K562 (cell line): ENCODE measurements around the gene GEMIN2. TPM values are rescaled to one million over a fixed set of nuclear protein-coding genes. Genes with fewer than 3 reads are reported as not detected.

Experiments
- ATAC-seq: fragments of 200-7000 bp; cut with Tn5 transposase; 3 replicates; pipeline ENCODE4 v1.9.1; 2020; ENCODE audit warnings: moderate library complexity
- BruUV-seq: library from RNA; stranded (reverse); fragments of 400-500 nt; replicated peaks from 2 replicates; lab custom pipeline; 2021; lab: Mats Ljungman, UMichigan
- CTCF ChIA-PET: fragments of 300-600 bp; formaldehyde crosslinking; extraction: SDS; loops from one replicate; lab custom pipeline; 2021; ENCODE audit warnings: low intra/inter-chr PET ratio; lab: Yijun Ruan, JAX
- POLR2A ChIA-PET: fragments of 300-600, 350-650 bp; sonication (Branson Sonifier 250); formaldehyde crosslinking; extraction: SDS; loops from one replicate; lab custom pipeline; 2021; ENCODE audit warnings: antibody characterized with exemption, inconsistent platforms; lab: Yijun Ruan, JAX
- DNase-seq, 4 experiments: peaks; one replicate each; pipeline versions ENCODE4 v3.0.0 to v3.0.0-alpha.2; 2011 to 2018; ENCODE audit warnings: low spot score in 3 of 4, mixed read lengths in 3 of 4; ENCODE audit errors: extremely low read depth in 1 of 4
- FAIRE-seq: peaks from 2 replicates; lab custom pipeline; 2011; peaks lifted over from hg19 to GRCh38; lab: Jason Lieb, UNC
- H2AFZ ChIP-seq: 2 replicates; pipeline ENCODE4 v1.6.0; 2011; ENCODE audit warnings: low read depth, low read length, control low read depth, inconsistent platforms
- H3K27ac ChIP-seq: fragments of 200-600 bp; 3 replicates; pipeline ENCODE4 v1.8.0; 2011; ENCODE audit warnings: low read depth, mild to moderate bottlenecking, control low read depth, inconsistent platforms, low read length, moderate library complexity, mixed read lengths; ENCODE audit errors: extremely low read depth
- H3K27me3 ChIP-seq, 2 experiments: fragments of 300-600 bp in 1 of 2; 2 replicates in 1 of 2; 3 replicates in 1 of 2; pipeline versions ENCODE4 v1.6.0 to v1.8.0; 2011; ENCODE audit warnings: inconsistent platforms in 2 of 2, low read length in 2 of 2, mild to moderate bottlenecking in 1 of 2, mixed read lengths in 1 of 2, moderate library complexity in 1 of 2; ENCODE audit not compliant: control insufficient read depth in 2 of 2, insufficient read depth in 2 of 2
- H3K36me3 ChIP-seq: fragments of 300-600 bp; 3 replicates; pipeline ENCODE4 v1.8.0; 2011; ENCODE audit warnings: mild to moderate bottlenecking, low read length, inconsistent platforms; ENCODE audit not compliant: control insufficient read depth, insufficient read depth
- H3K4me1 ChIP-seq, 2 experiments: fragments of 200-600 bp in 1 of 2; replicated peaks in 1 of 2; 2 replicates in 1 of 2; 3 replicates in 1 of 2; pipeline versions ENCODE4 v1.5.1 to v1.8.0; 2011; ENCODE audit warnings: inconsistent platforms in 2 of 2, low read length in 2 of 2, mild to moderate bottlenecking in 1 of 2, mixed read lengths in 1 of 2, moderate library complexity in 1 of 2; ENCODE audit not compliant: control insufficient read depth in 2 of 2, insufficient read depth in 2 of 2
- H3K4me2 ChIP-seq: 2 replicates; pipeline ENCODE4 v1.6.1; 2011; ENCODE audit warnings: low read length, control low read depth, inconsistent platforms, mixed read lengths; ENCODE audit not compliant: insufficient read depth
- H3K4me3 ChIP-seq: fragments of 200-600 bp; sonication (generic), shearing (Covaris generic); 2 replicates; pipeline ENCODE4 v1.5.1; 2016; ENCODE audit warnings: control low read depth, inconsistent platforms
- H3K79me2 ChIP-seq: fragments of 200-600 bp; 3 replicates; pipeline ENCODE4 v1.8.0; 2011; ENCODE audit warnings: low read length, inconsistent platforms; ENCODE audit not compliant: control insufficient read depth, insufficient read depth
- H3K9ac ChIP-seq, 2 experiments: 2 replicates each; pipeline versions ENCODE4 v1.6.0 to v1.6.1; 2011; ENCODE audit warnings: low read depth in 2 of 2, low read length in 2 of 2, control low read depth in 1 of 2, inconsistent platforms in 1 of 2, mild to moderate bottlenecking in 1 of 2, mixed read lengths in 1 of 2; ENCODE audit not compliant: insufficient read depth in 1 of 2
- H3K9me1 ChIP-seq: one replicate; pipeline ENCODE4 v1.6.0; 2011; ENCODE audit warnings: inconsistent platforms, mild to moderate bottlenecking, low read length, moderate library complexity; ENCODE audit not compliant: control insufficient read depth, insufficient read depth
- H3K9me3 ChIP-seq: replicated peaks from 2 replicates; pipeline ENCODE4 v1.5.1; 2011; ENCODE audit warnings: low read depth, low read length, inconsistent platforms; ENCODE audit not compliant: control insufficient read depth, insufficient read depth
- H4K20me1 ChIP-seq: replicated peaks from 2 replicates; pipeline ENCODE4 v1.6.1; 2011; ENCODE audit warnings: low read length, inconsistent platforms, mixed read lengths; ENCODE audit not compliant: control insufficient read depth, insufficient read depth
- HLTF ChIP-seq: fragments of 450-650 bp; IDR thresholded peaks from 2 replicates; pipeline ENCODE4 v1.6.1; 2016
- POLR2A ChIP-seq: fragments of 450-650 bp; conservative IDR thresholded peaks from 2 replicates; pipeline ENCODE4 v1.6.1; 2016
- POLR2B ChIP-seq: fragments of 450-650 bp; IDR thresholded peaks from 2 replicates; pipeline ENCODE4 v1.6.1; 2018; ENCODE audit warnings: low read depth; ENCODE audit not compliant: partially characterized antibody
- SUPT5H ChIP-seq: fragments of 450-650 bp; IDR thresholded peaks from 2 replicates; pipeline ENCODE4 v1.6.1; 2016
- THRAP3 ChIP-seq: fragments of 450-650 bp; IDR thresholded peaks from 2 replicates; pipeline ENCODE4 v1.6.1; 2016; ENCODE audit warnings: mild to moderate bottlenecking, inconsistent platforms, borderline replicate concordance
- ZFP36 ChIP-seq: fragments of 150-350 bp; IDR thresholded peaks from 2 replicates; pipeline ENCODE4 v1.6.1; 2018; ENCODE audit warnings: low read length, low read depth; ENCODE audit not compliant: partially characterized antibody
- ZNF316 ChIP-seq: fragments of 450-650 bp; IDR thresholded peaks from 2 replicates; pipeline ENCODE4 v1.6.1; 2016
- WGBS: fragments of 100-300 bp; shearing (Covaris generic); methylation state at CpG from one replicate; pipeline ENCODE4 v1.1.6; 2016; ENCODE audit warnings: low coverage, mixed read lengths; ENCODE audit not compliant: insufficient coverage; ENCODE audit errors: missing lambda C conversion rate; 5-methylcytosine and 5-hydroxymethylcytosine counted together
- in situ Hi-C: fragments of 300-500 bp; cut with MboI; formaldehyde crosslinking; loops from 4 replicates; pipeline ENCODE4 v1.15.0; 2018; ENCODE audit warnings: inconsistent platforms, mixed read lengths
- intact Hi-C: fragments of 100-400 bp; cut with micrococcal nuclease; formaldehyde crosslinking; loops from 2 replicates; pipeline ENCODE4 v1.14.2; 2022
- polyA plus RNA-seq, 8 experiments: library from polyadenylated mRNA; depleted of rRNA in 4 of 8; stranded (reverse) in 5 of 8; unstranded in 3 of 8; fragments of >200 nt; fragmentation: Nextera tagmentation in 2 of 8; fragmentation: Illumina TruSeq in 1 of 8; extraction: Ambion mirVana in 2 of 8; extraction: Trizol in 1 of 8; gene quantifications; 2 replicates each; pipeline versions ENCODE4 v1.2.1 to v1.2.3, GENCODE V29; 2011 to 2014; ENCODE audit warnings: inconsistent platforms in 1 of 8, missing spikeins in 1 of 8
- total RNA-seq, 7 experiments: library from RNA; depleted of rRNA in 6 of 7; stranded (reverse); fragments of >200 nt in 6 of 7; fragmentation: Illumina TruSeq in 2 of 7; extraction: Trizol in 2 of 7; gene quantifications; 2 replicates each; pipeline versions ENCODE4 v1.2.1 to v1.2.3, GENCODE V29; 2011 to 2021; ENCODE audit warnings: low replicate concordance in 1 of 7
- TF ChIP-seq, protein P1 (sequence below): fragments of 250-450 bp; sonication (Bioruptor Pico); IDR thresholded peaks from 2 replicates; pipeline ENCODE4 v1.5.0; 2022; ENCODE audit warnings: mild to moderate bottlenecking
- TF ChIP-seq, protein P2 (sequence below): fragments of 450-650 bp; formaldehyde crosslinking; conservative IDR thresholded peaks from 2 replicates; pipeline ENCODE4 v1.4.0; 2022; ENCODE audit warnings: mild to moderate bottlenecking, missing genetic modification characterization
- TF ChIP-seq, protein P3 (sequence below), 2 experiments: fragments of 450-650 bp in 1 of 2; IDR thresholded peaks; 2 replicates each; pipeline ENCODE4 v1.6.1; 2011 to 2017; ENCODE audit warnings: low read depth in 2 of 2, antibody characterized with exemption in 1 of 2, borderline replicate concordance in 1 of 2, low read length in 1 of 2, mild to moderate bottlenecking in 1 of 2, mixed read lengths in 1 of 2; ENCODE audit not compliant: control insufficient read depth in 1 of 2
- TF ChIP-seq, protein P4 (sequence below): fragments of 450-650 bp; formaldehyde crosslinking; IDR thresholded peaks from 2 replicates; pipeline ENCODE4 v1.4.0; 2022; ENCODE audit warnings: missing genetic modification characterization

Gene GEMIN2
- total and polyA plus RNA-seq, 9 of the 15 experiments (the other 6 are each of a cell fraction or from before 2014, with no cell fraction given) = 23.0 to 87.6 (median 45.5) TPM

DNA sequence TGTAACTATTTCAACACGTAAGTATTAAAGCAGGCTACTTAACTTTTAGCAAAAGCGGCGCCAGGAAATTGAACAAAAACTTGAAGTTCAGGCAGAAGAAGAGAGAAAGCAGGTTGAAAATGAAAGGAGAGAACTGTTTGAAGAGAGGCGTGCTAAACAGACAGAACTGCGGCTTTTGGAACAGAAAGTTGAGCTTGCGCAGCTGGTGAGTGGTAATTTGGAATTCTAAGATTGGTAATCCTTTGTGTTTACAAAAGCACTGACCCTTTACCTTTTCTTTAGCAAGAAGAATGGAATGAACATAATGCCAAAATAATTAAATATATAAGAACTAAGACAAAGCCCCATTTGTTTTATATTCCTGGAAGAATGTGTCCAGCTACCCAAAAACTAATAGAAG, 64.9 kb downstream of the GEMIN2 start (continued):
- TF ChIP-seq, protein P1, sequence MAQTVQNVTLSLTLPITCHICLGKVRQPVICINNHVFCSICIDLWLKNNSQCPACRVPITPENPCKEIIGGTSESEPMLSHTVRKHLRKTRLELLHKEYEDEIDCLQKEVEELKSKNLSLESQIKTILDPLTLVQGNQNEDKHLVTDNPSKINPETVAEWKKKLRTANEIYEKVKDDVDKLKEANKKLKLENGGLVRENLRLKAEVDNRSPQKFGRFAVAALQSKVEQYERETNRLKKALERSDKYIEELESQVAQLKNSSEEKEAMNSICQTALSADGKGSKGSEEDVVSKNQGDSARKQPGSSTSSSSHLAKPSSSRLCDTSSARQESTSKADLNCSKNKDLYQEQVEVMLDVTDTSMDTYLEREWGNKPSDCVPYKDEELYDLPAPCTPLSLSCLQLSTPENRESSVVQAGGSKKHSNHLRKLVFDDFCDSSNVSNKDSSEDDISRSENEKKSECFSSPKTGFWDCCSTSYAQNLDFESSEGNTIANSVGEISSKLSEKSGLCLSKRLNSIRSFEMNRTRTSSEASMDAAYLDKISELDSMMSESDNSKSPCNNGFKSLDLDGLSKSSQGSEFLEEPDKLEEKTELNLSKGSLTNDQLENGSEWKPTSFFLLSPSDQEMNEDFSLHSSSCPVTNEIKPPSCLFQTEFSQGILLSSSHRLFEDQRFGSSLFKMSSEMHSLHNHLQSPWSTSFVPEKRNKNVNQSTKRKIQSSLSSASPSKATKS (CRISPR knock-in tag) = no peak

DNA sequence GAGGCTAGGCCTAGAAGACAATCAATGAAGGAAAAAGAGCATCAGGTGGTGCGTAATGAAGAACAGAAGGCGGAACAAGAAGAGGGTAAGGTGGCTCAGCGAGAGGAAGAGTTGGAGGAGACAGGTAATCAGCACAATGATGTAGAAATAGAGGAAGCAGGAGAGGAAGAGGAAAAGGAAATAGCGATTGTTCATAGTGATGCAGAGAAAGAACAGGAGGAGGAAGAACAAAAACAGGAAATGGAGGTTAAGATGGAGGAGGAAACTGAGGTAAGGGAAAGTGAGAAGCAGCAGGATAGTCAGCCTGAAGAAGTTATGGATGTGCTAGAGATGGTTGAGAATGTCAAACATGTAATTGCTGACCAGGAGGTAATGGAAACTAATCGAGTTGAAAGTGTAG, 66.4 kb downstream of the GEMIN2 start:
- H3K27me3 ChIP-seq = no peaks in the 10 kb centered on the region
- TF ChIP-seq, protein P2, sequence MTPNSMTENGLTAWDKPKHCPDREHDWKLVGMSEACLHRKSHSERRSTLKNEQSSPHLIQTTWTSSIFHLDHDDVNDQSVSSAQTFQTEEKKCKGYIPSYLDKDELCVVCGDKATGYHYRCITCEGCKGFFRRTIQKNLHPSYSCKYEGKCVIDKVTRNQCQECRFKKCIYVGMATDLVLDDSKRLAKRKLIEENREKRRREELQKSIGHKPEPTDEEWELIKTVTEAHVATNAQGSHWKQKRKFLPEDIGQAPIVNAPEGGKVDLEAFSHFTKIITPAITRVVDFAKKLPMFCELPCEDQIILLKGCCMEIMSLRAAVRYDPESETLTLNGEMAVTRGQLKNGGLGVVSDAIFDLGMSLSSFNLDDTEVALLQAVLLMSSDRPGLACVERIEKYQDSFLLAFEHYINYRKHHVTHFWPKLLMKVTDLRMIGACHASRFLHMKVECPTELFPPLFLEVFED (CRISPR knock-in tag) = 0 out of 2 replicates have a peak, but pooled peaks have one; percentile 50
- TF ChIP-seq POLR2B = peak; percentile 66
- peak; percentile 57; the same call in 1 of the 2 replicates for TF ChIP-seq THRAP3
- peak; percentile 47 for TF ChIP-seq SUPT5H
- no peak for TF ChIP-seq HLTF
- peak; percentile 25; the same call in 1 of the 2 replicates for TF ChIP-seq ZNF316
- TF ChIP-seq, protein P3, sequence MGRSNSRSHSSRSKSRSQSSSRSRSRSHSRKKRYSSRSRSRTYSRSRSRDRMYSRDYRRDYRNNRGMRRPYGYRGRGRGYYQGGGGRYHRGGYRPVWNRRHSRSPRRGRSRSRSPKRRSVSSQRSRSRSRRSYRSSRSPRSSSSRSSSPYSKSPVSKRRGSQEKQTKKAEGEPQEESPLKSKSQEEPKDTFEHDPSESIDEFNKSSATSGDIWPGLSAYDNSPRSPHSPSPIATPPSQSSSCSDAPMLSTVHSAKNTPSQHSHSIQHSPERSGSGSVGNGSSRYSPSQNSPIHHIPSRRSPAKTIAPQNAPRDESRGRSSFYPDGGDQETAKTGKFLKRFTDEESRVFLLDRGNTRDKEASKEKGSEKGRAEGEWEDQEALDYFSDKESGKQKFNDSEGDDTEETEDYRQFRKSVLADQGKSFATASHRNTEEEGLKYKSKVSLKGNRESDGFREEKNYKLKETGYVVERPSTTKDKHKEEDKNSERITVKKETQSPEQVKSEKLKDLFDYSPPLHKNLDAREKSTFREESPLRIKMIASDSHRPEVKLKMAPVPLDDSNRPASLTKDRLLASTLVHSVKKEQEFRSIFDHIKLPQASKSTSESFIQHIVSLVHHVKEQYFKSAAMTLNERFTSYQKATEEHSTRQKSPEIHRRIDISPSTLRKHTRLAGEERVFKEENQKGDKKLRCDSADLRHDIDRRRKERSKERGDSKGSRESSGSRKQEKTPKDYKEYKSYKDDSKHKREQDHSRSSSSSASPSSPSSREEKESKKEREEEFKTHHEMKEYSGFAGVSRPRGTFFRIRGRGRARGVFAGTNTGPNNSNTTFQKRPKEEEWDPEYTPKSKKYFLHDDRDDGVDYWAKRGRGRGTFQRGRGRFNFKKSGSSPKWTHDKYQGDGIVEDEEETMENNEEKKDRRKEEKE (IDR thresholded peaks at IDR 0.05; ENCODE audit: borderline replicate concordance in 1 of 2, control insufficient read depth in 1 of 2, low read depth in 2 of 2, low read length in 1 of 2) = peak in 1 of 2 experiments; percentile 77; a peak in 1 of 4 replicates
- peak; percentile 41 for TF ChIP-seq POLR2A
- TF ChIP-seq, protein P4, sequence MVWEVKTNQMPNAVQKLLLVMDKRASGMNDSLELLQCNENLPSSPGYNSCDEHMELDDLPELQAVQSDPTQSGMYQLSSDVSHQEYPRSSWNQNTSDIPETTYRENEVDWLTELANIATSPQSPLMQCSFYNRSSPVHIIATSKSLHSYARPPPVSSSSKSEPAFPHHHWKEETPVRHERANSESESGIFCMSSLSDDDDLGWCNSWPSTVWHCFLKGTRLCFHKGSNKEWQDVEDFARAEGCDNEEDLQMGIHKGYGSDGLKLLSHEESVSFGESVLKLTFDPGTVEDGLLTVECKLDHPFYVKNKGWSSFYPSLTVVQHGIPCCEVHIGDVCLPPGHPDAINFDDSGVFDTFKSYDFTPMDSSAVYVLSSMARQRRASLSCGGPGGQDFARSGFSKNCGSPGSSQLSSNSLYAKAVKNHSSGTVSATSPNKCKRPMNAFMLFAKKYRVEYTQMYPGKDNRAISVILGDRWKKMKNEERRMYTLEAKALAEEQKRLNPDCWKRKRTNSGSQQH (CRISPR knock-in tag) = 0 out of 2 replicates have a peak, but pooled peaks have one; percentile 42
- no peak for TF ChIP-seq ZFP36
- no peaks in the 10 kb centered on the region for H3K9me1 ChIP-seq
- in situ Hi-C loops = no loop called here
- intact Hi-C loops = no loop called here
- ChIA-PET POLR2A (interaction anchor here (0.8 to 1.4 kb wide), 4 partner anchors 10 to 201 kb away, joined by 3 to 11 read pairs (median 4); partner anchors contain the start of gene TRAPPC6B), CTCF (no interaction called here)
- no peak overlapping the region for H3K9ac ChIP-seq
- H3K4me2 ChIP-seq = no peak overlapping the region
- ATAC-seq (no peak), FAIRE-seq (no peak), DNase-seq (no peak)
- peaks cover 0 to 1% of the 10 kb centered on the region in 2 experiments; a peak in 2 of 5 replicates for H3K4me1 ChIP-seq
- no peak overlapping the region for H3K4me3 ChIP-seq
- H3K27ac ChIP-seq = no peak overlapping the region
- WGBS = 96% methylated on average over 4 of the region's 5 CpGs
- no peak overlapping the region for H2AFZ ChIP-seq
- H3K79me2 ChIP-seq = peaks cover 33% of the 10 kb centered on the region
- H4K20me1 ChIP-seq = no peaks in the 10 kb centered on the region
- BruUV-seq = no TSS peak
- H3K36me3 ChIP-seq = peaks cover 89% of the 10 kb centered on the region
- no peaks in the 10 kb centered on the region for H3K9me3 ChIP-seq
